ENCODE results near the gene AMN1.

GRCh38 chr12:31752450-31752849, 23.6 kb upstream of the AMN1 start:
- TF ChIP-seq CTCF (IDR thresholded peaks at IDR 0.05; ENCODE audit: low read length) (no peak), EZH2phosphoT487 (IDR thresholded peaks at IDR 0.05; ENCODE audit: low read length) (no peak)
